IMR-90 (cell line): Measurements from ENCODE around the gene THOC2. TPM values are rescaled to one million over a fixed set of nuclear protein-coding genes. Genes with fewer than 3 reads are reported as not detected.

Experiments used
- ATAC-seq: fragments of 200-7000 bp; cut with Tn5 transposase; 2 replicates; pipeline ENCODE4 v1.9.1; 2020; ENCODE audit warnings: low read depth, mild to moderate bottlenecking, moderate library complexity
- BruUV-seq: library from RNA; stranded (reverse); fragments of 400-500 nt; replicated peaks from 2 replicates; lab custom pipeline; 2021; lab: Mats Ljungman, UMichigan
- CTCF ChIA-PET: fragments of 300-600 bp; formaldehyde crosslinking; extraction: SDS; loops from one replicate; lab custom pipeline; 2021; ENCODE audit warnings: antibody characterized with exemption; lab: Yijun Ruan, JAX
- POLR2A ChIA-PET: fragments of 300-600 bp; sonication (Branson Sonifier 250); formaldehyde crosslinking; loops from one replicate; lab custom pipeline; 2022; ENCODE audit warnings: antibody characterized with exemption; ENCODE audit not compliant: unreplicated experiment; lab: Charles Lee
- DNase-seq: peaks from one replicate; pipeline ENCODE4 v3.0.0; 2013
- H2AFZ ChIP-seq: replicated peaks from 2 replicates; pipeline ENCODE3; 2013; ENCODE audit warnings: low read length, mild to moderate bottlenecking; ENCODE audit not compliant: poor library complexity
- H2AK5ac ChIP-seq: 2 replicates; pipeline ENCODE4 v1.6.1; 2013; ENCODE audit warnings: low read depth, low read length, inconsistent platforms
- H2AK9ac ChIP-seq: replicated peaks from 2 replicates; pipeline ENCODE3; 2013; ENCODE audit warnings: mild to moderate bottlenecking, low read depth, low read length, moderate library complexity; ENCODE audit not compliant: poor library complexity
- H2BK120ac ChIP-seq: 2 replicates; pipeline ENCODE4 v1.6.1; 2013; ENCODE audit warnings: low read depth, low read length, inconsistent platforms
- H2BK15ac ChIP-seq: 3 replicates; pipeline ENCODE4 v1.6.1; 2013; ENCODE audit warnings: low read depth, low read length, inconsistent platforms
- H2BK20ac ChIP-seq: 2 replicates; pipeline ENCODE4 v1.6.1; 2013; ENCODE audit warnings: low read depth, mild to moderate bottlenecking, inconsistent platforms, low read length, moderate library complexity
- H2BK5ac ChIP-seq: 2 replicates; pipeline ENCODE4 v1.6.1; 2013; ENCODE audit warnings: mild to moderate bottlenecking, low read depth, low read length, inconsistent platforms; ENCODE audit not compliant: poor library complexity, severe bottlenecking
- H3K14ac ChIP-seq: replicated peaks from 2 replicates; pipeline ENCODE4 v1.6.1; 2013; ENCODE audit warnings: low read depth, low read length, inconsistent platforms
- H3K18ac ChIP-seq: 2 replicates; pipeline ENCODE4 v1.6.1; 2013; ENCODE audit warnings: low read depth, low read length, control low read depth
- H3K23ac ChIP-seq: 2 replicates; pipeline ENCODE4 v1.6.1; 2013; ENCODE audit warnings: low read depth, low read length, inconsistent platforms
- H3K27ac ChIP-seq: 2 replicates; pipeline ENCODE4 v1.5.1; 2013; ENCODE audit warnings: mild to moderate bottlenecking, control low read depth, low read length; ENCODE audit not compliant: insufficient read depth
- H3K27me3 ChIP-seq: 2 replicates; pipeline ENCODE4 v1.6.1; 2013; ENCODE audit warnings: low read length; ENCODE audit not compliant: control insufficient read depth, insufficient read depth
- H3K36me3 ChIP-seq: 2 replicates; pipeline ENCODE4 v1.6.1; 2013; ENCODE audit warnings: low read length, mixed read lengths; ENCODE audit not compliant: control insufficient read depth, insufficient read depth
- H3K4ac ChIP-seq: 2 replicates; pipeline ENCODE4 v1.6.1; 2013; ENCODE audit warnings: low read depth, low read length, inconsistent platforms
- H3K4me1 ChIP-seq: 2 replicates; pipeline ENCODE4 v1.6.1; 2013; ENCODE audit warnings: low read length, mixed read lengths; ENCODE audit not compliant: control insufficient read depth, insufficient read depth
- H3K4me2 ChIP-seq: 2 replicates; pipeline ENCODE4 v1.6.1; 2013; ENCODE audit warnings: low read depth, mild to moderate bottlenecking, control low read depth, low read length, moderate library complexity
- H3K4me3 ChIP-seq: 2 replicates; pipeline ENCODE4 v1.5.1; 2013; ENCODE audit warnings: low read depth, mild to moderate bottlenecking, control low read depth, low read length, moderate library complexity; ENCODE audit not compliant: insufficient read depth
- H3K56ac ChIP-seq: 2 replicates; pipeline ENCODE4 v1.6.1; 2013; ENCODE audit warnings: low read length, inconsistent platforms; ENCODE audit not compliant: insufficient read depth; ENCODE audit errors: extremely low read depth
- H3K79me1 ChIP-seq, 2 experiments: 2 replicates each; pipeline ENCODE4 v1.6.1; 2013; ENCODE audit warnings: low read length in 2 of 2, inconsistent platforms in 1 of 2, low read depth in 1 of 2
- H3K9ac ChIP-seq: 2 replicates; pipeline ENCODE4 v1.6.1; 2013; ENCODE audit warnings: low read depth, low read length, control low read depth
- H3K9me1 ChIP-seq: 2 replicates; pipeline ENCODE4 v1.6.1; 2013; ENCODE audit warnings: low read length, inconsistent platforms; ENCODE audit not compliant: insufficient read depth
- H3K9me3 ChIP-seq: 2 replicates; pipeline ENCODE4 v1.6.1; 2013; ENCODE audit warnings: low read length; ENCODE audit not compliant: control insufficient read depth, insufficient read depth
- H4K20me1 ChIP-seq: 2 replicates; pipeline ENCODE4 v1.6.1; 2013; ENCODE audit warnings: low read length, inconsistent platforms; ENCODE audit not compliant: insufficient read depth
- H4K5ac ChIP-seq: 2 replicates; pipeline ENCODE4 v1.6.1; 2013; ENCODE audit warnings: mild to moderate bottlenecking, low read depth, low read length, control low read depth
- H4K8ac ChIP-seq, 2 experiments: 2 replicates each; pipeline ENCODE4 v1.6.1; 2013; ENCODE audit warnings: low read depth in 2 of 2, low read length in 2 of 2, control low read depth in 1 of 2, inconsistent platforms in 1 of 2
- H4K91ac ChIP-seq: 2 replicates; pipeline ENCODE4 v1.6.1; 2013; ENCODE audit warnings: low read depth, low read length, inconsistent platforms; ENCODE audit not compliant: insufficient read depth
- CEBPB ChIP-seq: IDR thresholded peaks from 2 replicates; pipeline ENCODE4 v1.6.1; 2012; ENCODE audit warnings: low read depth, low read length, improper control_type of control experiment
- MAFK ChIP-seq: IDR thresholded peaks from 2 replicates; pipeline ENCODE4 v1.6.1; 2012; ENCODE audit warnings: low read depth, low read length, improper control_type of control experiment
- POLR2A ChIP-seq: IDR thresholded peaks from 2 replicates; pipeline ENCODE4 v1.6.1; 2012; ENCODE audit warnings: mild to moderate bottlenecking, low read depth, low read length
- RAD21 ChIP-seq: IDR thresholded peaks from 2 replicates; pipeline ENCODE4 v1.6.1; 2012; ENCODE audit warnings: low read length, improper control_type of control experiment
- RCOR1 ChIP-seq: IDR thresholded peaks from 2 replicates; pipeline ENCODE4 v1.6.1; 2012; ENCODE audit warnings: mild to moderate bottlenecking, low read length, improper control_type of control experiment; ENCODE audit not compliant: insufficient replicate concordance
- RFX5 ChIP-seq: IDR thresholded peaks from 2 replicates; pipeline ENCODE4 v1.8.0; 2012; ENCODE audit warnings: low read depth, mild to moderate bottlenecking, low read length, moderate library complexity
- WGBS, 2 experiments: methylation state at CpG; one replicate each; pipeline versions ENCODE4 v1.1.5 to v1.1.7; 2013; ENCODE audit warnings: missing lambda C conversion rate in 2 of 2; ENCODE audit not compliant: insufficient read length in 1 of 2; ENCODE audit errors: extremely low coverage in 2 of 2; 5-methylcytosine and 5-hydroxymethylcytosine counted together
- dilution Hi-C: fragments of 300-500 bp; cut with HindIII; formaldehyde crosslinking; loops from one replicate; pipeline ENCODE4 v1.14.3; 2018; ENCODE audit warnings: low sequenced_read_pairs; ENCODE audit not compliant: unreplicated experiment
- in situ Hi-C: fragments of 300-500 bp; cut with MboI; formaldehyde crosslinking; loops from 3 replicates; pipeline ENCODE4 v1.14.3; 2019; ENCODE audit warnings: low sequenced_read_pairs, inconsistent platforms, mixed read lengths
- intact Hi-C: fragments of 100-400 bp; cut with micrococcal nuclease; formaldehyde crosslinking; loops from 2 replicates; pipeline ENCODE4 v1.10.0; 2022
- polyA plus RNA-seq, 3 experiments: library from polyadenylated mRNA; depleted of rRNA; stranded (reverse); fragments of >200 nt; gene quantifications; 2 replicates each; pipeline ENCODE4 v1.2.3, GENCODE V29; 2012; ENCODE audit warnings: low replicate concordance in 1 of 3
- total RNA-seq: library from RNA; depleted of rRNA; stranded (reverse); fragments of >200 nt; gene quantifications from 2 replicates; pipeline ENCODE4 v1.2.3, GENCODE V29; 2012
- TF ChIP-seq, protein P1 (sequence below): conservative IDR thresholded peaks from 2 replicates; pipeline ENCODE4 v1.5.1; 2012; ENCODE audit warnings: mild to moderate bottlenecking, low read depth, low read length, improper control_type of control experiment

Gene THOC2
- total and polyA plus RNA-seq, 2 of the 4 experiments (the other 2 are of a cell fraction) = 42.9 to 58.8 TPM

GRCh38 chrX:123610915-123611314 lies 121.9 kb downstream of the THOC2 start:
- H3K23ac ChIP-seq = no peak overlapping the region
- intact Hi-C loops = no loop called here
- no peak overlapping the region for H2BK20ac ChIP-seq
- no peak overlapping the region for H3K56ac ChIP-seq
- H4K91ac ChIP-seq = no peak overlapping the region
- H3K18ac ChIP-seq = no peak overlapping the region
- no peak overlapping the region for H3K9ac ChIP-seq
- no peak overlapping the region for H3K14ac ChIP-seq
- H3K36me3 ChIP-seq = no peaks in the 10 kb centered on the region; the same call in 1 of the 2 replicates
- in situ Hi-C loops = no loop called here
- no peak overlapping the region for H4K5ac ChIP-seq
- TF ChIP-seq RFX5 (no peak), RCOR1 (no peak), CEBPB (no peak), MAFK (no peak), POLR2A (no peak), RAD21 (no peak)
- TF ChIP-seq, protein P1, sequence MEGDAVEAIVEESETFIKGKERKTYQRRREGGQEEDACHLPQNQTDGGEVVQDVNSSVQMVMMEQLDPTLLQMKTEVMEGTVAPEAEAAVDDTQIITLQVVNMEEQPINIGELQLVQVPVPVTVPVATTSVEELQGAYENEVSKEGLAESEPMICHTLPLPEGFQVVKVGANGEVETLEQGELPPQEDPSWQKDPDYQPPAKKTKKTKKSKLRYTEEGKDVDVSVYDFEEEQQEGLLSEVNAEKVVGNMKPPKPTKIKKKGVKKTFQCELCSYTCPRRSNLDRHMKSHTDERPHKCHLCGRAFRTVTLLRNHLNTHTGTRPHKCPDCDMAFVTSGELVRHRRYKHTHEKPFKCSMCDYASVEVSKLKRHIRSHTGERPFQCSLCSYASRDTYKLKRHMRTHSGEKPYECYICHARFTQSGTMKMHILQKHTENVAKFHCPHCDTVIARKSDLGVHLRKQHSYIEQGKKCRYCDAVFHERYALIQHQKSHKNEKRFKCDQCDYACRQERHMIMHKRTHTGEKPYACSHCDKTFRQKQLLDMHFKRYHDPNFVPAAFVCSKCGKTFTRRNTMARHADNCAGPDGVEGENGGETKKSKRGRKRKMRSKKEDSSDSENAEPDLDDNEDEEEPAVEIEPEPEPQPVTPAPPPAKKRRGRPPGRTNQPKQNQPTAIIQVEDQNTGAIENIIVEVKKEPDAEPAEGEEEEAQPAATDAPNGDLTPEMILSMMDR = no peak
- no peak overlapping the region for H2BK120ac ChIP-seq
- no peak overlapping the region for H3K4me2 ChIP-seq
- H4K8ac ChIP-seq = no peak overlapping the region
- H4K20me1 ChIP-seq = no peaks in the 10 kb centered on the region
- H3K9me3 ChIP-seq = no peaks in the 10 kb centered on the region
- no peak overlapping the region for H3K4ac ChIP-seq
- ATAC-seq (no peak), DNase-seq (no peak)
- no peaks in the 10 kb centered on the region for H3K4me1 ChIP-seq
- no peak overlapping the region for H2BK15ac ChIP-seq
- BruUV-seq = no TSS peak
- H3K27me3 ChIP-seq = no peaks in the 10 kb centered on the region
- no peaks in the 10 kb centered on the region for H3K9me1 ChIP-seq
- no peaks in the 10 kb centered on the region for H3K79me1 ChIP-seq
- ChIA-PET POLR2A (no interaction called here), CTCF (interaction anchor here (0.6 kb wide), 1 partner anchor 13 kb away, joined by 3 read pairs; no protein-coding TSS in a partner anchor)
- WGBS, 2 experiments = no CpG with 5 or more reads among the region's 2 CpGs
- no peak overlapping the region for H3K27ac ChIP-seq
- H2BK5ac ChIP-seq = no peak overlapping the region
- no peak overlapping the region for H3K4me3 ChIP-seq
- H2AK5ac ChIP-seq = no peak overlapping the region
- no peak overlapping the region for H2AK9ac ChIP-seq
- no peak overlapping the region for H2AFZ ChIP-seq
- dilution Hi-C loops = no loop called here
